ENCODE data around the gene PTGFR.

Gene PTGFR

DNA sequence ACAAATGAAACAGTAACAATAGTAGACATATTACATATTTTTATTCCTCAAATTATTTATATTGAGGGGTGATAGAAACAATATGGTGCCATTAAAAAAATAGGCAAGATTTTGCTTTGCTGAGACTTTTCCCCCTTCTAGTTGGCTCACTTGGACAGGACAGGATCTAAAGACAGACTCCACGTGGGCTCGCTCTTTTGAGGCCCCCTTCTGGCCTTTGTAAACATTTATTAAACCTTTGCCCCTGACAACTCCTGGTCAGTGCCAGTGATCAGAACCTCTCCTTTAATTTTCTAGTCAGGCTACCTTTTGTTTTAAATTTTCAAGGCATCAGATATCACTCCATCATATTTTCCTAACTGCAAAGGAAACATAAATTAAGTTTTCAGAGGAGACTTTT lies 79.8 kb downstream of the PTGFR start:
- no peaks in the 10 kb centered on the region for H3K9me3 ChIP-seq (ENCODE audit: control insufficient read depth in 2 of 2, low read length in 2 of 2)
- no peak overlapping the region for H3K9ac ChIP-seq (ENCODE audit: low read depth in 1 of 2, low read length in 2 of 2)
- no peaks in the 10 kb centered on the region for H3K4me1 ChIP-seq (ENCODE audit: control insufficient read depth in 2 of 2, insufficient read depth in 2 of 2, low read length in 2 of 2)

DNA sequence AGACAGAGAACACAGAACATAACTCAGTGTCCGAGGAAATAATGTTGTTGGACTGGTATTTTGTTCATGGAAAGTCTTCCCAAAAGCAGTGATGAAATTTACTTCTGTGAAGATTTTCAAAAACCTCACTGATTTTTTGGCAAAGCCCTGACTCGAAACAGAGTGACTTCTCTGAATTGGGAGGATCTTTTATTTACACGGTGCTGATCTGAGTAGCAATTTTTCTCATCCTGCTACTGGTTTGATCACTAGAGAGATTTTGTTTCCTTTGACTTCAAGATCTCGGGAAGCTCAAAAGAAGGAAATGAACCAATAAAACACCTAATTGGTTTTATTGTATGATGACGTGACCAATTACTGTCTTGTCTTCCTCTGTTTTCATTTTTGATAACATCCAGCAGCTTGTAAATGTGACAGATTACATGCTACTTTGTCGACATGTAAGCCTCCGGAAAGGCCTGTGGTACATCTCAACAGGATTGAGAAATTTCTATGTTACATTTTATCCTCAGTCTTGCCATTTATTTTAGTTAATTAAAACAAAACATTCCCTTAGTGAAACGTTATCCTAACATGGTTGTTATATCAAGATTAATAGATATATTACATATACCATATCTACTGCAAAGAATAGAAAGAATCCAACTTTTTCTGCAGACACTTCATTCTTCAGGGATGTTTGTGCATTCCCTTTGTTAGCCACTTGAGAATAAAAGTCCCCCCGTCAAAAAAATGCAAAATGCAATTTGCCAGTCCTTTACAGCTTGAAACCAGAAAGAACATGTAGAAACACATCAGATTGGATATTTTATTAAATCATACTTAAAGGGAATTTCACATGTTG lies 86.7 kb downstream of the PTGFR start:
- Histone ChIP-seq H3K9ac (ENCODE audit: low read depth in 1 of 2, low read length in 2 of 2) (no peak overlapping the region), H3K9me3 (ENCODE audit: control insufficient read depth in 2 of 2, low read length in 2 of 2) (no peaks in the 10 kb centered on the region), H3K27me3 (ENCODE audit: control insufficient read depth in 2 of 2, insufficient read depth in 2 of 2, low read length in 2 of 2) (no peaks in the 10 kb centered on the region), H3K27ac (ENCODE audit: low read depth in 2 of 2, low read length in 2 of 2) (no peak overlapping the region), H3K4me1 (ENCODE audit: control insufficient read depth in 2 of 2, insufficient read depth in 2 of 2, low read length in 2 of 2) (no peaks in the 10 kb centered on the region), H3K36me3 (ENCODE audit: control insufficient read depth in 2 of 2, insufficient read depth in 2 of 2, low read length in 2 of 2) (no peaks in the 10 kb centered on the region), H3K4me3 (ENCODE audit: low read length in 2 of 2) (no peak overlapping the region)

More for the DNA sequence above, 79.8 kb downstream of the PTGFR start:
- Histone ChIP-seq H3K36me3 (ENCODE audit: control insufficient read depth in 2 of 2, insufficient read depth in 2 of 2, low read length in 2 of 2) (no peaks in the 10 kb centered on the region), H3K27me3 (ENCODE audit: control insufficient read depth in 2 of 2, insufficient read depth in 2 of 2, low read length in 2 of 2) (no peaks in the 10 kb centered on the region), H3K27ac (ENCODE audit: low read depth in 2 of 2, low read length in 2 of 2) (no peak overlapping the region), H3K4me3 (ENCODE audit: low read length in 2 of 2) (no peak overlapping the region)

DNA sequence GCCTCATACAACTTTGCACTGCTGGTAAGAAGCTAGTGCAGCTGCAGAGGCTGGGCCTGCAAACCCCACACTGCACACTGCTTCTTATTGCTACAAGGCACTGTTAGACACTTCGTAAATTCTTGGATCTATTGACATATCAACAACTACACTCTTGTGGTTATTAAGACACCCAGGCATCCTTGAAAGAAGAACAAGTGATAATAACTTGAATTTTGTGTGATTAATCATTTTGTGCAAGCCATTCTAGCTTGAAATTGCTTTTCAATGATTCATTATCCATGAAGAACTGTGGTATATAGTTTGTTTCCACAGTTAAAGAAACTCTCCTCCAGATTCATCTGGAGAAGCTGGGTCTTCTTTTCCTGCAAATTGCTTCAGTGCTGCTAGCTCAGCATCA lies 95.8 kb downstream of the PTGFR start:
- Histone ChIP-seq H3K27ac (ENCODE audit: low read depth in 2 of 2, low read length in 2 of 2) (no peak overlapping the region), H3K4me3 (ENCODE audit: low read length in 2 of 2) (no peak overlapping the region), H3K36me3 (ENCODE audit: control insufficient read depth in 2 of 2, insufficient read depth in 2 of 2, low read length in 2 of 2) (no peaks in the 10 kb centered on the region), H3K27me3 (ENCODE audit: control insufficient read depth in 2 of 2, insufficient read depth in 2 of 2, low read length in 2 of 2) (no peaks in the 10 kb centered on the region), H3K4me1 (ENCODE audit: control insufficient read depth in 2 of 2, insufficient read depth in 2 of 2, low read length in 2 of 2) (no peaks in the 10 kb centered on the region), H3K9ac (ENCODE audit: low read depth in 1 of 2, low read length in 2 of 2) (no peak overlapping the region), H3K9me3 (ENCODE audit: control insufficient read depth in 2 of 2, low read length in 2 of 2) (no peaks in the 10 kb centered on the region)

DNA sequence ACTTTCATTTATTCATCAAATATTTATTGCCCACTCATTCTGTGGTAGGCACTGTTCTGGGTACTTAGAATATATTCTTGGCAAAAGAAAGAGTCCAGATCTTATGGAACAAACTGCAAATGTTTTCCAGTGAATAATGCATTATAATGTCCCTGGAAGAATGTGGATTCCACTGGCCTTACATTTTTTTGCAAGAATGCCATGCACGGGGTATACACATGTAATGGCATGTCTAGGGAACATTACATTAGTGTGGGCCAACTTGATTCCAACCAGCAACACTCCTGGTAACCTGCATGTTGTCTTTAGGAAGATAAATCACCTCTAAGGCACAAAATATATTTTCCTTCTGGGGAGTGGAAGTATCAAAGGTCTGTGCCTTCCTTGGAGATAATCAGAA lies 96.4 kb downstream of the PTGFR start:
- H3K27me3 ChIP-seq (ENCODE audit: control insufficient read depth in 2 of 2, insufficient read depth in 2 of 2, low read length in 2 of 2) = no peaks in the 10 kb centered on the region
- no peak overlapping the region for H3K9ac ChIP-seq (ENCODE audit: low read depth in 1 of 2, low read length in 2 of 2)
- no peaks in the 10 kb centered on the region for H3K36me3 ChIP-seq (ENCODE audit: control insufficient read depth in 2 of 2, insufficient read depth in 2 of 2, low read length in 2 of 2)
- no peaks in the 10 kb centered on the region for H3K4me1 ChIP-seq (ENCODE audit: control insufficient read depth in 2 of 2, insufficient read depth in 2 of 2, low read length in 2 of 2)
- H3K27ac ChIP-seq (ENCODE audit: low read depth in 2 of 2, low read length in 2 of 2) = no peak overlapping the region
- no peaks in the 10 kb centered on the region for H3K9me3 ChIP-seq (ENCODE audit: control insufficient read depth in 2 of 2, low read length in 2 of 2)
- H3K4me3 ChIP-seq (ENCODE audit: low read length in 2 of 2) = no peak overlapping the region

Data from mucosa of rectum (tissue), 2 donors.